Left ventricle myocardium superior (tissue), 1 donor: ENCODE results near the gene RAMACL. TPM values are rescaled to one million over a fixed set of nuclear protein-coding genes. Genes with fewer than 3 reads are reported as not detected.

Experiments
- ATAC-seq: fragments of 200-7000 bp; cut with Tn5 transposase; one replicate; pipeline ENCODE4 v1.9.1; 2020; ENCODE audit warnings: mild to moderate bottlenecking, moderate library complexity
- DNase-seq: peaks from one replicate; pipeline ENCODE4 v3.0.0-alpha.2; 2020
- intact Hi-C: fragments of 100-400 bp; cut with micrococcal nuclease; formaldehyde crosslinking; loops from one replicate; pipeline ENCODE4 v1.11.0; 2022
- total RNA-seq: library from RNA; stranded (reverse); fragmentation: NEBNext Ultra II Directional; extraction: Animal tissue kit (Norgen Biotek cat#: 25700); gene quantifications from one replicate; pipeline ENCODE4 v1.2.1, GENCODE V29; 2021
- donor health status: DM: no; HTN: yes; CAD: no; lungs with severe emphysema.

Gene RAMACL
- total RNA-seq, 1 donor from 2014 or later, result 0.67 TPM

DNA sequence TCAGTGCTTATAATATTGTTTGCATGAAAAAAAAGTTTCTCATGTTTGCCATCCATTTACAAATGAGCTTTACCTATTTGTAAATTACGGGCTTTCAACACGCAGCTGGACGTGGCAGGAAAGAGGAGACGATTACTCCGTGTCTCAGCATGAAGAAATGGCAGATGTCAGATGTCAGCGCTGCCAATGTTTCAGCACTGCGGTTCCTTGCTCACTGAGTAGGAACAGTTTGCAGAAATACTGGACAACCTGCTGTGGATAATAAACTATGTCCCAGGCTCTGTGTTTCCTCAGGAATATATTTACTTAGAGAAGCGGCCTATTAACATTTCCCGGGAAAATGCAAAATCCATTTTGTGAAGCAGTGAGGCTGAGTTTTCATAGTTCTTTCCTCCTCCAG, 22.7 kb downstream of the RAMACL start:
- intact Hi-C loops, result no loop called here
- DNase-seq, result no peak
- ATAC-seq, result no peak

- ATAC-seq (no peak), DNase-seq (no peak)
- intact Hi-C loops, result no loop called here
These were observed 23.3 kb downstream of the RAMACL start for GRCh38 chr6:166563200-166563599.

DNA sequence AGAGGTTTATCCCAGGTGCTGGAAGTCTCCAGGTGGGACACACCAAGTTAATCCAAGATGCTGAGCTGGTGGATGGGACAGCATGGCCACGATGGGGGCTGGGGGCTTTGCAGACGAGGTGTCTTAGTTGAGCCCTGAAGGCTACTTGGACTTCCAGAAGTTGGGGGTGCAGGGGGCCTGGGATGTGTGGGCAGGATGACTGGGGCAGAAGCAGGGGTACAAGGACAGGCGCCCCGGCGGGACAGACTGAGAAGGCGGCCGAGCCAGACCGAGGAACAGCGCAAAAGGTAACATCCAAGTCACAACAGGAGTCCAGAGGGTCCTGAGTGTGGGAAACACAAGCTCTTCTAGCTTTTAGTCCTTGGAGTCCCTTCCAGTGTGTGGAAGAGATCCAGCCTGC, 23.8 kb downstream of the RAMACL start:
- ATAC-seq, result no peak
- intact Hi-C loops, result no loop called here
- DNase-seq, result no peak

- intact Hi-C loops, result no loop called here
- ATAC-seq, result no peak
- DNase-seq, result no peak
These were observed 24.6 kb downstream of the RAMACL start for GRCh38 chr6:166561771-166562359.

DNA sequence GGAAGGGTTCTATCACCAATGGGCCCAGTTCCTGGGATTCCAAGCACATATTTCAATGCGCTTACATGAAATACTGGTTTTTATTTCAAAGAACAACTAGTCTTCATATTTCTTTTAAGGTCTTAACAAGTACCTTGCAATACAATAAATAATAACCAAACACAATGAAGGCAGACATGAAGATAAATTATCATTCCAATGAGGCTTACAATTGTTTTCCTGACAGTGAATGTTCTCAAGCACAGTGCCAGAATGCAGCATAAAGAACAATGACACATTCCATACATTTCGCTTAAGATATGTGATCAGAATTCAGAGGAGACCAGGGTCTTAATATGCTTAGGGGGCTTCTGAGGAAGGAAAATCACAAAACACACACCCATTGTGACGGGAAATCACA, 26.3 kb downstream of the RAMACL start:
- DNase-seq (no peak), ATAC-seq (no peak)
- intact Hi-C loops, result no loop called here

- ATAC-seq, result no peak
- intact Hi-C loops, result loop anchor here (10.0 kb wide), 1 partner anchor 65 kb away; the partner anchor contains the start of gene RPS6KA2
- DNase-seq, result no peak
These were observed 26.8 kb downstream of the RAMACL start for GRCh38 chr6:166559662-166560061.

DNA sequence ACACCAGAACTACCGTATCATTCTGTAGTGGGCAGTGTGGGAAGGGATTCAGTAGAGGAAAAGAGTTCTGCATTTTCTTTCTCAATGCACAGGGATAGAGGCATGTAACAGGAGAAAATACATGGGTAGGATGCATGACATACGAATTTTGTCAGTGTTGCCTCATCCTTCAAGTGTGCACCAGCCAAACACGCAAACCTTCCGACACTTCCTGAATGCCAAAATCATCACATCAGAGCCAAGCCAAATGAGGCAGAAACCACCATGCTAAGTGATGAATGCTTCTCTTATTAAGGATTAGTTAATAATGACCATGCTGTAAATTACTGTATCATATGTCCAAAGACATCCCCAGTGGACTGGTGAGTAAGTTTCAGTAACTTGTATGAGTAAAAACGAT, 27.3 kb downstream of the RAMACL start:
- intact Hi-C loops, result loop anchor here (10.0 kb wide), 1 partner anchor 66 kb away; the partner anchor contains the start of gene RPS6KA2

DNA sequence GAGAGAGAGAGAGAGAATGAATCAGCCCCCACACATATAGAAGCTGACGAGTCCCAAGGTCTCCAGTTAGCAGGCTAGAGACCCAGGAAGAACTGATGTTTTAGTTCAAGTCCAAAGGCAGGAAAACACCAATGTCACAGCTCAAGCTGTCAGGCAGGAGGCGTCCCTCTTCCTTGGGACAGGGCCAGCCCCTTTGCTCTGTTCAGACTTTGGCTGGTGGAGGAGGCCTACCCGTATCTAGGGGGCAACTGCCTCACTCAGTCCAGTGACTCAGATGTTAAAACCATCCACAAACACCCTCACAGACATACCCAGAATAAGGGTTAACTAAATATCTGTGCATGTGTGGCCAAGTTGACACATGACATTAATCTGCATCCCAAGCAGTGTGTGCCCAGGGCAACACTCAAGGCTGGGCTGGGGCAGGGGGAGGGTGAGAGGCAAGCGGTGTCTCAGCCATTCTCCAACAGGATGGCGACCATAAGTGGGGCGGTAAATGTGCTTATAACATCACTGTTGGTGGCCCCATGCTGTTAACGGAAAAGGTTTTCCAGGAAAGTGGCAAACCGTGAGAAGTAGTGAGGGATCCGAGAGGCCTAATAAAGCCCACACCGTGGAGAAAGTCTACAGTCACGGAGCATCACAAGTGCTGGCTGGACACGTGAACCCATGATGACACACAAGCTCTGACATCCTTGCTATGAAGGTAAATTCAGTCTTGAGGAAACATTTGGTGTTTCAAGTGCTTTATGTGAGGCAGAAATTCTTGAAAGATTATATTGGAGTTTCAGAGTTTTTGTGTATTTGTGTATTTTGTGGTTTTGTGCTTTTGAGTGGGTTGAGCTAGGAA, 28.1 kb downstream of the RAMACL start:
- ATAC-seq (no peak), DNase-seq (no peak)
- intact Hi-C loops, result loop anchor here (10.0 kb wide), 1 partner anchor 66 kb away; the partner anchor contains the start of gene RPS6KA2

More for the DNA sequence above, 27.3 kb downstream of the RAMACL start:
- DNase-seq (no peak), ATAC-seq (no peak)

DNA sequence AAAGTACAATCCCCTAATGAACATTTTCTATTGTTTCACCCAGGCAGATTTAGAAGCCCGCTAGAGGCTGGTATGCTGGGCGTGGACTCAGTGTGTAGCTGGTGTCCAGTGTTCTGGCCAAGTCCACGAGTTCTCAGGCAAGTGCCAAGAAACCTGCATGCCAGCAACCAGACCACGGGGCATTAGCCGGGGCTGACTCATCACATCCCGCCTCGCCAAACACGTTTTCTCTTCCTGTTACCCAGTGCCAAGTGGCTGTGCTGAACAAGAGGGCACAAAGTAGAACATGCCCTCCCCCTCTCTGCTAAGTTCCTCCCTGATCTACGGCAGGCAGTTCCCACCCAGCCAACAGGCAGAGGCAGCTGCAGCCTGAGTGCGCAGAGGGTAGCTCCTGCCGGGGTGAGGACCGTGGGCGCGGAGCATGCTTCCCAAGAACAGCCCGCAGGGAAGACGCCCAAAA, 29.6 kb downstream of the RAMACL start:
- intact Hi-C loops, result loop anchor here (10.0 kb wide), 1 partner anchor 68 kb away; the partner anchor contains the start of gene RPS6KA2
- DNase-seq (peak; percentile 89), ATAC-seq (peak; percentile 95)

DNA sequence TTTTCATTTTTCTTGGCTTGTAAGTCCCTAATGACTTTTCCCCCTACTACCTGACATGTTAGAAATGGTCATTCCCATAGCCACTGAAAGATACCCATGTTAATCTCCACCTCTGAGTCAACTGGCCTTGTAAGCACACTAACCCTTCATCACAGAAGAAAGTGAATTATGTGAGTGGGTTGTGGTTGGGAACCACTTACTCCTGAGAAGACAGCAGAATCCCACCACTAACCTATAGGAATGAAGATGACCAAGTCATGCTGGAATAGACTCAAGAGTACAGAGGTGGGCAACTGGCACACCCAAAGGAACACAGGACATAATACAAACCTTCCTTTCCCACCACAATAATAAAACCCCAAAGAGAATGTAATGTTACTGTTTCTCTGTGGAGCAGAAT, 30.1 kb downstream of the RAMACL start:
- intact Hi-C loops, result loop anchor here (10.0 kb wide), 1 partner anchor 68 kb away; the partner anchor contains the start of gene RPS6KA2
- ATAC-seq, result no peak
- DNase-seq, result no peak

- DNase-seq (no peak), ATAC-seq (no peak)
- intact Hi-C loops, result loop anchor here (10.0 kb wide), 1 partner anchor 70 kb away; the partner anchor contains the start of gene RPS6KA2
These were observed 31.4 kb downstream of the RAMACL start for GRCh38 chr6:166555086-166555485.

GRCh38 chr6:166554316-166554715, 32.2 kb downstream of the RAMACL start:
- DNase-seq, result peak; percentile 52
- peak; percentile 13 for ATAC-seq
- intact Hi-C loops, result loop anchor here (10.0 kb wide), 1 partner anchor 70 kb away; the partner anchor contains the start of gene RPS6KA2

- intact Hi-C loops, result loop anchor here (10.0 kb wide), 1 partner anchor 71 kb away; the partner anchor contains the start of gene RPS6KA2
- ATAC-seq (peak; percentile 11), DNase-seq (peak; percentile 60)
These were observed 32.8 kb downstream of the RAMACL start for GRCh38 chr6:166553563-166554271.

DNA sequence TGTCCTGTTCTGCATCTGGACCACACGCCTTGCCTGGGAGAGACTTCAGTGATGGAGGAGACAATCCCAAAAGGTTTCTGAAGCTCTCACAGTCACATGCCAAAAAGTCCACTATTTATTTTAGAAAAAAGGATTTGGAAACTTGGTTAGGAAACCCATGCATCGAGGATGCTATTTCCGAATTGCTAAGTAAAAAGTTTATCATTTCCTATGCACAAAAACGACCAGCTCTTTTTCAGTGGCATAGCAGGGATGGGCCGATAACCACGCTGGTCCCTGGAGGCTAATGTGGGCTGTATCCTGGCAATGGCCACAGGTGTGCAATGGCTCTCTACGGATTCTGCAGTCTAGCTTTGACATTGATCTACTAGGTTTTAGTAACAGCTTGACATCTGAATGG, 33.9 kb downstream of the RAMACL start:
- intact Hi-C loops, result loop anchor here (10.0 kb wide), 1 partner anchor 72 kb away; the partner anchor contains the start of gene RPS6KA2
- ATAC-seq, result no peak

GRCh38 chr6:166551754-166552495, 34.6 kb downstream of the RAMACL start:
- no peak for DNase-seq
- ATAC-seq, result no peak
- intact Hi-C loops, result loop anchor here (10.0 kb wide), 1 partner anchor 73 kb away; the partner anchor contains the start of gene RPS6KA2

More for the DNA sequence above, 33.9 kb downstream of the RAMACL start:
- DNase-seq, result no peak

DNA sequence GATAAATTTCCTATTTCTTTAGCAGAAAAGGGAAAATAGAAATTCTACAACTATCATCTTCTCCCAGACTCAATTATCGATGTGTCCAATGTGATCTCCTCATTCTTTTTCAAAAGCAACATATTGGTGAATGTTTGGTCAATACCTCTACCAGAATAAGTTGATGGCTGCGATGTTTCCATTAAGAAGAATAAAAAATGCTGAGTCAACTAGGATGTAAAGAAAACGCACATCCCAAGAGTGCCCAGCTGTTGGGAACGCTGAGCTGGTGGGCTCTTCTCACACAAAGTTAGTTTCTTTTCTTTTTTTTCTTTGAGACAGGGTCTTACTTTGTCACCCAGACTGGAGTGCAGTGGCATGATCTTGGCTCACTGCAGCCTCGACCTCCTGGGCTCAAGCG, 39.8 kb downstream of the RAMACL start:
- intact Hi-C loops, result no loop called here
- no peak for ATAC-seq
- DNase-seq, result no peak

DNA sequence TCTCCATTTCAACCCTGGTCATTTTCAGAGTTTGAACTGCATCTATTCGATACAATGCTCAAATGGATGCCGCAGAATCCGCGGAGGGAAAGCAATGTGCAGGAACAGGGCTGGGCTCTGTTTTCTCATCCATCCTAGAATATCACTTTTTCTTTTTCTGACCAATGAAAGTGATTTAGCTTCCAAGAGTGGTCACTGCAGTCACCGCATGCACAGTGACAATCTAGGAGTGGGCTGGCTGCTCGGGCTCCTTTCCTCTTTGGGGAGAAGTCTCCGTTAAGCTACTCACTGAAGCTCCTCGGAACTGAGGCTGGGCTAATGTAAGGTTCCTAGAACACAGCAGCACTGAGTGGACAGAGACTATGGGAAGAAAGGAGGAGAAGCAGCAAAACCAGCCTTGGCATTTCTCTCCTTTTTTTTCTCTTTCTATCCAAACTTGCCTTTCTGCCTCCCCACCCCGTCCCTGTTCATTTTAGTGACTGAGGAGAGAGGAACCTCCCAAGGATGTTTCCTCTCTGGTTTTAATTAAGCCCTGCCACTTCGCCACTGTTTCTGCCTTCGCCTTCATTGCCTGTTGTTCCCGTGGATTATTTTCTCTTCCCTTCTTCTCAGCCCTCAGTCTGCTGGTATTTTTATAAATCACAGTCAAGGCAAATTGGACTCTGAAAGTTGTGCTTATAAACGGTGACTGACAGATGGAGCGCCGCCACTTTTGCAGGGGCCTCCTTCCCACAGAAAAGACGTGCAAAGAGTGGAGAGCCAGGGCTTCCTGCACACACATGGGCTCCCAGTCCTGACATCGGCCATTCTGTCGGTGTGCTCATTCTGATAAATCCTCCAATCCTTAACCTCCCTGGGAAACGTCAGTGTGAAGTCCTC, 41.1 kb downstream of the RAMACL start:
- ATAC-seq, result no peak
- intact Hi-C loops, result no loop called here

DNA sequence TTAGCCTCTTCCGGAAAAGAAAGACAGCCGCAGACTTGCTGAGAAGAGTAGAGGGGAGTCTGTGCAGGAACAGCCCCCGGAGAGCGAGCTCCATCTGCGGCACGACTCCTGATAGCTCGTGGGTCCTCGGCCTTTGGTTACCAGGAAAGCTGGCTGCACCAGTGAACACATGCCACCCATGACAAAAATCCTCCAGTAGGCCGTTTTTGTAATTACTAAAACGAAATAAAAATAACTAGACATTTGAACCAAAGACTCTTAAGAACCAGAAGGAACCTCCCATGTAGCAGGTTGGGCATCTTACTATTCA, 42.2 kb downstream of the RAMACL start:
- ATAC-seq (no peak), DNase-seq (no peak)
- intact Hi-C loops, result no loop called here

More for the DNA sequence above, 41.1 kb downstream of the RAMACL start:
- DNase-seq, result no peak
